Lower leg skin (tissue), 3 donors: ENCODE data around the gene CLIC3.

Experiments used
- POLR2A ChIP-seq, 2 donors: fragments of 450-650 bp; IDR thresholded peaks; one replicate each; pipeline ENCODE4 v1.6.1; 2016 to 2017; ENCODE audit warnings: antibody characterized with exemption in 2 of 2, mild to moderate bottlenecking in 1 of 2, moderate library complexity in 1 of 2
- TF ChIP-seq, protein P1 (sequence below), 3 donors: fragments of 450-650 bp; IDR thresholded peaks; one replicate each; pipeline ENCODE4 v1.5.1; 2016; ENCODE audit warnings: antibody characterized with exemption in 3 of 3, mild to moderate bottlenecking in 3 of 3, moderate library complexity in 2 of 3

- TF ChIP-seq, protein P1, sequence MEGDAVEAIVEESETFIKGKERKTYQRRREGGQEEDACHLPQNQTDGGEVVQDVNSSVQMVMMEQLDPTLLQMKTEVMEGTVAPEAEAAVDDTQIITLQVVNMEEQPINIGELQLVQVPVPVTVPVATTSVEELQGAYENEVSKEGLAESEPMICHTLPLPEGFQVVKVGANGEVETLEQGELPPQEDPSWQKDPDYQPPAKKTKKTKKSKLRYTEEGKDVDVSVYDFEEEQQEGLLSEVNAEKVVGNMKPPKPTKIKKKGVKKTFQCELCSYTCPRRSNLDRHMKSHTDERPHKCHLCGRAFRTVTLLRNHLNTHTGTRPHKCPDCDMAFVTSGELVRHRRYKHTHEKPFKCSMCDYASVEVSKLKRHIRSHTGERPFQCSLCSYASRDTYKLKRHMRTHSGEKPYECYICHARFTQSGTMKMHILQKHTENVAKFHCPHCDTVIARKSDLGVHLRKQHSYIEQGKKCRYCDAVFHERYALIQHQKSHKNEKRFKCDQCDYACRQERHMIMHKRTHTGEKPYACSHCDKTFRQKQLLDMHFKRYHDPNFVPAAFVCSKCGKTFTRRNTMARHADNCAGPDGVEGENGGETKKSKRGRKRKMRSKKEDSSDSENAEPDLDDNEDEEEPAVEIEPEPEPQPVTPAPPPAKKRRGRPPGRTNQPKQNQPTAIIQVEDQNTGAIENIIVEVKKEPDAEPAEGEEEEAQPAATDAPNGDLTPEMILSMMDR (IDR thresholded peaks at IDR 0.05), result no peak
- TF ChIP-seq POLR2A (IDR thresholded peaks at IDR 0.05), result no peak
Observed at GRCh38 chr9:136994180-136994887, 2.0 kb downstream of the CLIC3 start.
